Sigmoid colon (tissue), 4 donors: ENCODE data around the gene DSCAML1.

Source experiments
- CTCF ChIP-seq, 4 experiments: fragments of 450-650 bp in 3 of 4; fragments of 200-600 bp in 1 of 4; IDR thresholded peaks; one replicate each; pipeline ENCODE4 v1.5.1; 2016 to 2019; ENCODE audit warnings: antibody characterized with exemption in 4 of 4, mild to moderate bottlenecking in 3 of 4, moderate library complexity in 2 of 4
- EP300 ChIP-seq, 4 donors: sonication (generic); formaldehyde crosslinking; IDR thresholded peaks; one replicate each; pipeline ENCODE4 v1.6.1; 2017; ENCODE audit warnings: antibody characterized with exemption in 4 of 4
- POLR2A ChIP-seq, 2 donors: fragments of 450-650 bp; IDR thresholded peaks; one replicate each; pipeline ENCODE4 v1.6.1; 2016; ENCODE audit warnings: antibody characterized with exemption in 2 of 2, mild to moderate bottlenecking in 2 of 2, moderate library complexity in 2 of 2
- POLR2AphosphoS5 ChIP-seq, 4 donors: sonication (generic); formaldehyde crosslinking; IDR thresholded peaks; one replicate each; pipeline ENCODE4 v1.6.1; 2017; ENCODE audit warnings: antibody characterized with exemption in 4 of 4

GRCh38 chr11:117549417-117549816 is 247.6 kb downstream of the DSCAML1 start:
- TF ChIP-seq POLR2A (IDR thresholded peaks at IDR 0.05) = no peak
- no peak for TF ChIP-seq CTCF (IDR thresholded peaks at IDR 0.05)
- TF ChIP-seq POLR2AphosphoS5 (IDR thresholded peaks at IDR 0.05) = no peak
- no peak for TF ChIP-seq EP300 (IDR thresholded peaks at IDR 0.05)
